Measurements from ENCODE around the gene PTP4A2. TPM values are rescaled to one million over a fixed set of nuclear protein-coding genes. Genes with fewer than 3 reads are reported as not detected.

Gene PTP4A2
- total and polyA plus RNA-seq, 2 of the 13 experiments (the other 11 are each of a cell fraction or from before 2014, with no cell fraction given): 173 to 225 TPM

DNA sequence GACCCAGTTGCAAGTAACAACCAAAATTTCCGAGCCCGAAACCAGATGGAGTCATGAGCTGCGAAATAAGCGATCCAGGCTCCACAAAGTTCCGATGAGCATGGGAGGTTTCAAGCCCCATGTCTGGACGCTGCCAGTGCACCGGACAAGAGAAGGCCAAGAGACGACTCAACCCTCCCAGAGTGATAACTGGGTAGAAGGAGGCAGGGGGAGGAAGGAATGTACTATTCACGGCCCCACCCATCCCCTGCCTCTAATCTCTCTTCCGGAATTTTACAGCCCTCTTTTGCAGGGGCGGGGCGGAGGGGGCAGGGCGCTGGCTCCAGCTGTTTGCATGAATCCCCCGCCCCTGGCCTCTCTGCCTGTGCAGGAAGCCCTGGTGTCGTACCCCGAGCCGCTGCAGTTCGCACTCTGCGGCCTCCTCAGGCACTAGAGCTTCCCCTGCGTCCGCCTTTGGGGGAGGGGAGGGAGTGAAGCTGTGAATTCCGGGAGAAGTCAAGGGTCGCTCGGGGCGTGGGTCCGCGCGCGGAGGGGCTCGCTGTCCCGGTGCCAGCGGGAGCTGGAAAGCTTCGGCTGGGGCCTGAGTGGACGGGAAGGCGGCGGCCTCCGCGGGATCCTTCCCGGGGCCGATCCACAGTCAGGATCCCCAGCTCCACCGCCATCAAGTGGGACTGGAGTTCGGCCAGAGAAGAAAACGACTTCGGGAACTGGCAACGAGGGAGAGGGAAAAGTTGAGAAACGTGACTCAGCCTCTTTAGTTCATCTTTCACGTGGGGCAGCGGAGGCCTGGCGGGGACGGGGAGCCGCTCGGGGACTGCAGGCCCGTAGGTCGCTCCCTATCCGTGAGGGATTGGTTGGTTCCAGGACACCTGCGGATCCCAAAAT lies 6.3 kb upstream of the PTP4A2 start (continued):
- TF ChIP-seq, protein P1, sequence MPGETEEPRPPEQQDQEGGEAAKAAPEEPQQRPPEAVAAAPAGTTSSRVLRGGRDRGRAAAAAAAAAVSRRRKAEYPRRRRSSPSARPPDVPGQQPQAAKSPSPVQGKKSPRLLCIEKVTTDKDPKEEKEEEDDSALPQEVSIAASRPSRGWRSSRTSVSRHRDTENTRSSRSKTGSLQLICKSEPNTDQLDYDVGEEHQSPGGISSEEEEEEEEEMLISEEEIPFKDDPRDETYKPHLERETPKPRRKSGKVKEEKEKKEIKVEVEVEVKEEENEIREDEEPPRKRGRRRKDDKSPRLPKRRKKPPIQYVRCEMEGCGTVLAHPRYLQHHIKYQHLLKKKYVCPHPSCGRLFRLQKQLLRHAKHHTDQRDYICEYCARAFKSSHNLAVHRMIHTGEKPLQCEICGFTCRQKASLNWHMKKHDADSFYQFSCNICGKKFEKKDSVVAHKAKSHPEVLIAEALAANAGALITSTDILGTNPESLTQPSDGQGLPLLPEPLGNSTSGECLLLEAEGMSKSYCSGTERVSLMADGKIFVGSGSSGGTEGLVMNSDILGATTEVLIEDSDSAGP (CRISPR knock-in tag; IDR thresholded peaks at IDR 0.05; ENCODE audit: borderline replicate concordance): peak; percentile 29; the same call in 1 of the 2 replicates
- TF ChIP-seq HOXA3 (CRISPR knock-in tag; IDR thresholded peaks at IDR 0.05) (0 out of 2 replicates have a peak, but pooled peaks have one; percentile 33), TAF1 (CRISPR knock-in tag; IDR thresholded peaks at IDR 0.05) (peak; percentile 36; the same call in 1 of the 2 replicates), ZNF354B (CRISPR knock-in tag; IDR thresholded peaks at IDR 0.05) (no peak), SRSF9 (IDR thresholded peaks at IDR 0.05; ENCODE audit: borderline replicate concordance, insufficient read depth, low read depth, low read length, poor library complexity, severe bottlenecking) (no peak), FOSL2 (CRISPR knock-in tag; IDR thresholded peaks at IDR 0.05) (peak; percentile 4; the same call in 1 of the 2 replicates), ZNF292 (CRISPR knock-in tag; IDR thresholded peaks at IDR 0.05; ENCODE audit: borderline replicate concordance, low read depth) (peak; percentile 57; the same call in 1 of the 2 replicates), SRSF1 (optimal IDR thresholded peaks at IDR 0.05; ENCODE audit: low read depth, low read length) (no peak), GABPA (IDR thresholded peaks at IDR 0.05; ENCODE audit: low read depth, low read length) (no peak), GABPA (CRISPR knock-in tag; IDR thresholded peaks at IDR 0.05; ENCODE audit: low read depth) (0 out of 2 replicates have a peak, but pooled peaks have one; percentile 34)
- TF ChIP-seq, protein P2, sequence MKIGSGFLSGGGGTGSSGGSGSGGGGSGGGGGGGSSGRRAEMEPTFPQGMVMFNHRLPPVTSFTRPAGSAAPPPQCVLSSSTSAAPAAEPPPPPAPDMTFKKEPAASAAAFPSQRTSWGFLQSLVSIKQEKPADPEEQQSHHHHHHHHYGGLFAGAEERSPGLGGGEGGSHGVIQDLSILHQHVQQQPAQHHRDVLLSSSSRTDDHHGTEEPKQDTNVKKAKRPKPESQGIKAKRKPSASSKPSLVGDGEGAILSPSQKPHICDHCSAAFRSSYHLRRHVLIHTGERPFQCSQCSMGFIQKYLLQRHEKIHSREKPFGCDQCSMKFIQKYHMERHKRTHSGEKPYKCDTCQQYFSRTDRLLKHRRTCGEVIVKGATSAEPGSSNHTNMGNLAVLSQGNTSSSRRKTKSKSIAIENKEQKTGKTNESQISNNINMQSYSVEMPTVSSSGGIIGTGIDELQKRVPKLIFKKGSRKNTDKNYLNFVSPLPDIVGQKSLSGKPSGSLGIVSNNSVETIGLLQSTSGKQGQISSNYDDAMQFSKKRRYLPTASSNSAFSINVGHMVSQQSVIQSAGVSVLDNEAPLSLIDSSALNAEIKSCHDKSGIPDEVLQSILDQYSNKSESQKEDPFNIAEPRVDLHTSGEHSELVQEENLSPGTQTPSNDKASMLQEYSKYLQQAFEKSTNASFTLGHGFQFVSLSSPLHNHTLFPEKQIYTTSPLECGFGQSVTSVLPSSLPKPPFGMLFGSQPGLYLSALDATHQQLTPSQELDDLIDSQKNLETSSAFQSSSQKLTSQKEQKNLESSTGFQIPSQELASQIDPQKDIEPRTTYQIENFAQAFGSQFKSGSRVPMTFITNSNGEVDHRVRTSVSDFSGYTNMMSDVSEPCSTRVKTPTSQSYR (CRISPR knock-in tag; IDR thresholded peaks at IDR 0.05; ENCODE audit: borderline replicate concordance): peak; percentile 75
- TF ChIP-seq, protein P3, sequence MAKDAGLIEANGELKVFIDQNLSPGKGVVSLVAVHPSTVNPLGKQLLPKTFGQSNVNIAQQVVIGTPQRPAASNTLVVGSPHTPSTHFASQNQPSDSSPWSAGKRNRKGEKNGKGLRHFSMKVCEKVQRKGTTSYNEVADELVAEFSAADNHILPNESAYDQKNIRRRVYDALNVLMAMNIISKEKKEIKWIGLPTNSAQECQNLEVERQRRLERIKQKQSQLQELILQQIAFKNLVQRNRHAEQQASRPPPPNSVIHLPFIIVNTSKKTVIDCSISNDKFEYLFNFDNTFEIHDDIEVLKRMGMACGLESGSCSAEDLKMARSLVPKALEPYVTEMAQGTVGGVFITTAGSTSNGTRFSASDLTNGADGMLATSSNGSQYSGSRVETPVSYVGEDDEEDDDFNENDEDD (CRISPR knock-in tag; IDR thresholded peaks at IDR 0.05; ENCODE audit: borderline replicate concordance): 0 out of 2 replicates have a peak, but pooled peaks have one; percentile 27
- TF ChIP-seq, protein P4, sequence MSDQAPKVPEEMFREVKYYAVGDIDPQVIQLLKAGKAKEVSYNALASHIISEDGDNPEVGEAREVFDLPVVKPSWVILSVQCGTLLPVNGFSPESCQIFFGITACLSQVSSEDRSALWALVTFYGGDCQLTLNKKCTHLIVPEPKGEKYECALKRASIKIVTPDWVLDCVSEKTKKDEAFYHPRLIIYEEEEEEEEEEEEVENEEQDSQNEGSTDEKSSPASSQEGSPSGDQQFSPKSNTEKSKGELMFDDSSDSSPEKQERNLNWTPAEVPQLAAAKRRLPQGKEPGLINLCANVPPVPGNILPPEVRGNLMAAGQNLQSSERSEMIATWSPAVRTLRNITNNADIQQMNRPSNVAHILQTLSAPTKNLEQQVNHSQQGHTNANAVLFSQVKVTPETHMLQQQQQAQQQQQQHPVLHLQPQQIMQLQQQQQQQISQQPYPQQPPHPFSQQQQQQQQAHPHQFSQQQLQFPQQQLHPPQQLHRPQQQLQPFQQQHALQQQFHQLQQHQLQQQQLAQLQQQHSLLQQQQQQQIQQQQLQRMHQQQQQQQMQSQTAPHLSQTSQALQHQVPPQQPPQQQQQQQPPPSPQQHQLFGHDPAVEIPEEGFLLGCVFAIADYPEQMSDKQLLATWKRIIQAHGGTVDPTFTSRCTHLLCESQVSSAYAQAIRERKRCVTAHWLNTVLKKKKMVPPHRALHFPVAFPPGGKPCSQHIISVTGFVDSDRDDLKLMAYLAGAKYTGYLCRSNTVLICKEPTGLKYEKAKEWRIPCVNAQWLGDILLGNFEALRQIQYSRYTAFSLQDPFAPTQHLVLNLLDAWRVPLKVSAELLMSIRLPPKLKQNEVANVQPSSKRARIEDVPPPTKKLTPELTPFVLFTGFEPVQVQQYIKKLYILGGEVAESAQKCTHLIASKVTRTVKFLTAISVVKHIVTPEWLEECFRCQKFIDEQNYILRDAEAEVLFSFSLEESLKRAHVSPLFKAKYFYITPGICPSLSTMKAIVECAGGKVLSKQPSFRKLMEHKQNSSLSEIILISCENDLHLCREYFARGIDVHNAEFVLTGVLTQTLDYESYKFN (CRISPR knock-in tag; conservative IDR thresholded peaks at IDR 0.05): peak; percentile 27; the same call in 1 of the 2 replicates
- TF ChIP-seq, protein P5, sequence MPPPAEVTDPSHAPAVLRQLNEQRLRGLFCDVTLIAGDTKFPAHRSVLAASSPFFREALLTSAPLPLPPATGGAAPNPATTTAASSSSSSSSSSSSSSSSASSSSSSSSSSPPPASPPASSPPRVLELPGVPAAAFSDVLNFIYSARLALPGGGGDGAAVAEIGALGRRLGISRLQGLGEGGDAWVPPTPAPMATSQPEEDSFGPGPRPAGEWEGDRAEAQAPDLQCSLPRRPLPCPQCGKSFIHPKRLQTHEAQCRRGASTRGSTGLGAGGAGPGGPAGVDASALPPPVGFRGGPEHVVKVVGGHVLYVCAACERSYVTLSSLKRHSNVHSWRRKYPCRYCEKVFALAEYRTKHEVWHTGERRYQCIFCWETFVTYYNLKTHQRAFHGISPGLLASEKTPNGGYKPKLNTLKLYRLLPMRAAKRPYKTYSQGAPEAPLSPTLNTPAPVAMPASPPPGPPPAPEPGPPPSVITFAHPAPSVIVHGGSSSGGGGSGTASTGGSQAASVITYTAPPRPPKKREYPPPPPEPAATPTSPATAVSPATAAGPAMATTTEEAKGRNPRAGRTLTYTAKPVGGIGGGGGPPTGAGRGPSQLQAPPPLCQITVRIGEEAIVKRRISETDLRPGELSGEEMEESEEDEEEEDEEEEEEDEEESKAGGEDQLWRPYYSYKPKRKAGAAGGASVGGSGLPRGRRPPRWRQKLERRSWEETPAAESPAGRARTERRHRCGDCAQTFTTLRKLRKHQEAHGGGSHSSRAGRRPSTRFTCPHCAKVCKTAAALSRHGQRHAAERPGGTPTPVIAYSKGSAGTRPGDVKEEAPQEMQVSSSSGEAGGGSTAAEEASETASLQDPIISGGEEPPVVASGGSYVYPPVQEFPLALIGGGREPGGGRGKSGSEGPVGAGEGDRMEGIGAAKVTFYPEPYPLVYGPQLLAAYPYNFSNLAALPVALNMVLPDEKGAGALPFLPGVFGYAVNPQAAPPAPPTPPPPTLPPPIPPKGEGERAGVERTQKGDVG (CRISPR knock-in tag; IDR thresholded peaks at IDR 0.05; ENCODE audit: borderline replicate concordance): peak; percentile 71; the same call in 1 of the 2 replicates

Data from HepG2 (cell line).